HG03159 (cell line): ENCODE results near the gene KRTAP9-6.
"Not testable (repeated sequence)": the region's sequence is repeated elsewhere in the genome, so short reads cannot be mapped to it uniquely, and the experiment has no call there.

ENCODE experiments used
- ATAC-seq: cut with Tn5 transposase; IDR thresholded peaks from one replicate; pipeline ENCODE4 v1.9.1; 2021; ENCODE audit warnings: mild to moderate bottlenecking, moderate library complexity; ENCODE audit not compliant: unreplicated experiment

The KRTAP9-6 gene

GRCh38 chr17:41271323-41271722 is 6.1 kb downstream of the KRTAP9-6 start:
- not testable (repeated sequence) for ATAC-seq

- no peak for ATAC-seq
Measured at GRCh38 chr17:41271858-41272257, 6.7 kb downstream of the KRTAP9-6 start.

- not testable (repeated sequence) for ATAC-seq
Measured at GRCh38 chr17:41275648-41276190, 10.5 kb downstream of the KRTAP9-6 start, which contains the start of gene KRTAP9-7. TSS of gene KRTAP9-7 (plus strand) at chr17:41275698. CDS start at chr17:41275698, 0 bp downstream.

GRCh38 chr17:41278176-41278955 is 13.2 kb downstream of the KRTAP9-6 start:
- no peak for ATAC-seq

DNA sequence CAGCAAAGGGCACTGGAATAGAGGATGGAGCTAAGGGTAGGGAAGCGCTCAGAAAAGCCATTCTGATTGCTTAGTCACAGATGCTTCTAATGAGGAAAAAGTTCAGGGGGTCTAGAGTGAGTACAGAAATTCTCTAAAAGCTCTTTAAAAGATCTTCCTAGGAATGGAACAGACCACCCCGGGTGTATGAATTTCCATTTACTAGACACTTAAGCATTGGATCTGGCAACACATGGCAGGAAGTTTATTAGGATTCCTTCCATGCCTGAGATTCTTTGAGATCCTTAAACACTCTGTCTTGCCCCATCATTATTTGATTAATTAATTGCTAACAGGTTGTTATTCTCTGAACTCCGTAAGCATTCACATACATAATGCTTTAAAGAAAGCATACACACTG is 18.9 kb downstream of the KRTAP9-6 start:
- ATAC-seq, result no peak

DNA sequence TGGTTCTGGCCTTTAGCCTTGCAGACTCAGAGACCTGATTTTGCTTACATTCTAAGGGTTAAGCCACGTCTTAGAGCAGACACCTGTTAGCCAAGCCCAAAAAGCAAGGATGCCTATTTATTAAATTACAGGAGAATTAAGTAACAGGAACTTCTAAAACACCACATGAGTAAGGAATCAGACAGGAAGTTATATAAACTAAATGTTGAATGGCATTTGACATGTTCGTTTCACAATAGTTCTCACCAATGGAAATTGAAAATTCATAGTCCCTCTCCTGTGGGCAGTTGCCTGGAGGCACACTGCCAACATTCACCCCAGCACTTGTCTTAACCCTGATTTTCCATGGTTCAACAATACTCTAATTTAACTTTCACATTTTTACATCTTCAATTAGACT is 19.4 kb downstream of the KRTAP9-6 start:
- no peak for ATAC-seq

GRCh38 chr17:41287050-41287449 is 21.9 kb downstream of the KRTAP9-6 start:
- ATAC-seq, result no peak

GRCh38 chr17:41294016-41294415 is 28.8 kb downstream of the KRTAP9-6 start:
- ATAC-seq, result no peak

DNA sequence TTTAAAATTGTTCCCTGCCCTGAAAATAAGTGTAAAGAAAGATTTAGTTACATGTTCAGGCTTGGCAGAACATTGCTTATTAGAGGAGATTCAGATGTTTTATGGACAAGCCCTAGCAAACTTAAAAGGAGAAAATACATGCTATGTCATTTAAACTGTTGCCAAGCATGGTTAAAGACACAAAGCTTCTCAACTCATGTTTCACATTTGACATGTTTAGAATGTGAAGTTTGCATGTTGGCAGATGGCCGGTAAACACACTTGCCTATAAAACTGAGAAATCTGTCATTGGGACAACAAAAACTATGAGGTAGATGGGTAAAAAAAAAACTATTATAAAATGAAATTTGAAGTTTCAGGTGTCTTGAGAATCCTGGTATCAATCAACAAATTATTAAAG is 31.7 kb downstream of the KRTAP9-6 start:
- no peak for ATAC-seq

DNA sequence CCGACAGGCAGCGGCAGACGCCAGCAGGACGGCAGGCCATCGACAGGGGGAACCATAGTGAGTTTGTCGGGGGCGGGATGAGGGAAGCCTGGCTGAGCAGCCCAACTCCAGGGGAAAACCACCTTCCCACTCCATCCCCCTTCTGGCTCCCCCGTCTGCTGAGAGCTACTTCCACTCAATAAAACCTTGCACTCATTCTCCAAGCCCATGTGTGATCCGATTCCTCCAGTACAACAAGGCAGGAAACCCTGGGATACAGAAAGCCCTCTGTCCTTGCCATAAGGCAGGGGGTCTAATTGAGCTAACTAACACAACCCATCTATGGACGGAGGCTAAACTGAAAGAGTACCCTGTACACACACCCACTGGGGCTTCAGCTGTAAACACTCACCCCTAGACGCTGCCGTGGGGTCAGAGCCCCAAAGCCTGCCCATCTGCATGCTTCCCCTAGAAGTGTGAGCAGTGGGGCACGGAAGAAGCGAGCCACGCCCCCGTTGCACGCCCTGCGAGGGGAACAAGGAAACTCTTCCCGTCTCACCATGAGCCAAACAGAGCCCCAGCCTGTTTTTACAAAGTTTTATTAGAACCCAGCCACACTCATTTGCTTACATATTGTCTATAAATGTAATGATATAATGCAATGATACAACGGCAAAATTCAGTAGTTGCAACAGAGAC is 33.4 kb downstream of the KRTAP9-6 start:
- ATAC-seq, result no peak

GRCh38 chr17:41301204-41301790 is 36.1 kb downstream of the KRTAP9-6 start:
- ATAC-seq, result no peak

GRCh38 chr17:41301916-41302901 is 37.0 kb downstream of the KRTAP9-6 start, which contains the start of gene KRTAP29-1:
TSS of gene KRTAP29-1 (minus strand) at chr17:41302851. CDS start at chr17:41302851, 0 bp downstream.
- ATAC-seq, result no peak

DNA sequence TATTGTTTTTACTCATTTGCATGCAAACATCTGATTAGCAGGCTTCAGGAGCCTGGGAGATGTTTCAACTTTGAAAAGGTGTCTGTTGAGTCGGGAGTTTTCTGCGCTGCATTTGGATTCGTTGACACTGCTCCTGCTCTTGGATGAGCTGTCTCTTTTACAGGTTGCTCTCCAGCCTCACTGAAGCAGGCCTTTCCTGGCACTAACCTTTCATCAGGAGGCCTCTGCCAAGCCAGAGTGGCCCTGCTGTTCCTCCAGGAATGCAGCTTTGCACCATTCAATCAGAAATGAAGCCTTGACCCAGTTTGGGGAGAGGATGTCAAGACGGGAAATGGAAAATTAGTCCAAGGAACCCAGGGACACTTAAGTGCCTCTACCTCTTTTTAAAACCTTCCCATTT is 37.8 kb downstream of the KRTAP9-6 start:
- no peak for ATAC-seq

- no peak for ATAC-seq
Measured at GRCh38 chr17:41304091-41304490, 38.9 kb downstream of the KRTAP9-6 start.

GRCh38 chr17:41307647-41308046 is 42.5 kb downstream of the KRTAP9-6 start:
- no peak for ATAC-seq

GRCh38 chr17:41308251-41308917 is 43.2 kb downstream of the KRTAP9-6 start:
- no peak for ATAC-seq

GRCh38 chr17:41308918-41309359 is 43.8 kb downstream of the KRTAP9-6 start, which contains the start of gene KRTAP16-1:
TSS of gene KRTAP16-1 (minus strand) at chr17:41309309. CDS start at chr17:41309253, 56 bp downstream.
- ATAC-seq, result no peak

DNA sequence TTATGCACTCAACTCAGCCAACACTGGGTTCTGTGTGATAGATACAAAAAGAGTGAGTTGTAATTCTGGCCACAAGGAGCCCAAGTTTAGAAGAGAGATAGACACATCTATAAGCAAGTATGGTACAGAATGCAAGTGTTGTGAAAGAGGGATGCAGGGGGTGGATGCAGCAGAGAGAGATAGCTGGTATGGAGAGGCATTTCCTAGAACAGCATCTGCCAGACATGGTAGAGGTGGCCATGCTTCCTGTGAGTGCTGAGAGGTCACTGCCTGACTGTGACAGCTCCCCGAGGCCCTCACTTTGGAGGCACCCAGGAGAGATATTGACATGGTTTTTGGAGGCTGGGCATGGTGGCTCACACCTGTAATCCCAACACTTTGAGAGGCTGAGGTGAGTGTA is 45.9 kb downstream of the KRTAP9-6 start:
- ATAC-seq, result no peak

GRCh38 chr17:41315204-41315794 is 50.1 kb downstream of the KRTAP9-6 start, which contains the start of gene KRTAP17-1:
TSS of gene KRTAP17-1 (minus strand) at chr17:41315710. CDS start at chr17:41315650, 60 bp downstream.
- no peak for ATAC-seq
